ENCODE data around the gene ACTL9.

ACTL9 gene

GRCh38 chr19:8684001-8684902, 14.3 kb downstream of the ACTL9 start:
- DNase-seq: no peak

GRCh38 chr19:8682931-8683330, 15.7 kb downstream of the ACTL9 start:
- DNase-seq: no peak

- DNase-seq: no peak
These were observed 16.1 kb downstream of the ACTL9 start for GRCh38 chr19:8682472-8682871.

- no peak for DNase-seq
These were observed 17.1 kb downstream of the ACTL9 start for GRCh38 chr19:8681345-8682029.

- no peak for DNase-seq
These were observed 17.8 kb downstream of the ACTL9 start for GRCh38 chr19:8680676-8681344.

- no peak for DNase-seq
These were observed 20.3 kb downstream of the ACTL9 start for GRCh38 chr19:8678244-8678807.

- no peak for DNase-seq
These were observed 23.5 kb downstream of the ACTL9 start for GRCh38 chr19:8675066-8675465.

- DNase-seq: no peak
These were observed 25.2 kb downstream of the ACTL9 start for GRCh38 chr19:8673276-8673891.

GRCh38 chr19:8666814-8667405, 31.7 kb downstream of the ACTL9 start:
- DNase-seq: no peak

- DNase-seq: no peak
These were observed 33.0 kb downstream of the ACTL9 start for GRCh38 chr19:8665468-8666213.

GRCh38 chr19:8664671-8665057, 33.9 kb downstream of the ACTL9 start:
- DNase-seq: no peak

GRCh38 chr19:8663920-8664670, 34.5 kb downstream of the ACTL9 start:
- DNase-seq: peak; percentile 23 to 50

GRCh38 chr19:8662263-8662662, 36.3 kb downstream of the ACTL9 start:
- DNase-seq: no peak

GRCh38 chr19:8659905-8660304, 38.7 kb downstream of the ACTL9 start:
- no peak for DNase-seq

- DNase-seq: no peak
These were observed 40.7 kb downstream of the ACTL9 start for GRCh38 chr19:8657869-8658268.

GRCh38 chr19:8655340-8655709, 43.3 kb downstream of the ACTL9 start:
- DNase-seq: peak in 1 of 2 donors; percentile 46

- peak; percentile 57 to 70 for DNase-seq
These were observed 43.8 kb downstream of the ACTL9 start for GRCh38 chr19:8654591-8655339.

- no peak for DNase-seq
These were observed 50.4 kb downstream of the ACTL9 start for GRCh38 chr19:8648240-8648639.

Data from CD4-positive, alpha-beta T cell treated with Interferon alpha-2 for 1 hour (primary cell).